ENCODE data around the gene CAMTA1.

The CAMTA1 gene

DNA sequence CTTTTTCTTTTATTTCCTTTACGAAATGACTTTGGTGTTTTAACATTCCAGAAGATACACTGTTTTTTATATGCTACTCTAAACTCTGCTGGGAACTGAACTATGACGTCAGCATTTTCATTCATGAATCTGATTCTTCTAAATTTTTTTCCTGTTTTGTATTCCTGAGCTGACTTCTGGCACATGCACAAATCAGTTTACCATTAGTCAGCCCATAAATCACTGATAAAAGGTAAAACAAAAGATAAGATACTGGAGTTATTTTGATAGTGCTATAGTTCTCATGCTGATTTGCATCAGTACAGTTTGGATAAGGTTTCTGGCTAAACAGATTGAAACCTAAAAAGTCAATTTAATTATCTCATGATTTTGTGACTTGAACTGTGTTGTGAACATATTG lies 10.4 kb downstream of the CAMTA1 start (continued):
- peak; percentile 67; the same call in 1 of the 2 replicates for TF ChIP-seq TSHZ1 (tag by site-specific recombination; IDR thresholded peaks at IDR 0.05; ENCODE audit: borderline replicate concordance)
- TF ChIP-seq ZNF121 (tag by site-specific recombination; IDR thresholded peaks at IDR 0.05), result no peak
- TF ChIP-seq OVOL3 (tag by site-specific recombination; IDR thresholded peaks at IDR 0.05), result 0 out of 2 replicates have a peak, but pooled peaks have one; percentile 48
- TF ChIP-seq GLIS1 (tag by site-specific recombination; IDR thresholded peaks at IDR 0.05), result peak; percentile 26
- peak; percentile 98 for TF ChIP-seq GFI1B (tag by site-specific recombination; IDR thresholded peaks at IDR 0.05)
- TF ChIP-seq GLI2 (tag by site-specific recombination; IDR thresholded peaks at IDR 0.05; ENCODE audit: borderline replicate concordance, low read depth), result peak; percentile 82; the same call in 1 of the 2 replicates
- peak; percentile 82 for TF ChIP-seq HIC1 (tag by site-specific recombination; IDR thresholded peaks at IDR 0.05)
- 0 out of 2 replicates have a peak, but pooled peaks have one; percentile 62 for TF ChIP-seq BCL11A (tag by site-specific recombination; IDR thresholded peaks at IDR 0.05; ENCODE audit: low read depth)
- peak; percentile 69 for TF ChIP-seq ZNF639 (tag by site-specific recombination; IDR thresholded peaks at IDR 0.05)
- TF ChIP-seq SP7 (tag by site-specific recombination; IDR thresholded peaks at IDR 0.05), result peak; percentile 67
- TF ChIP-seq BCL11B (tag by site-specific recombination; IDR thresholded peaks at IDR 0.05; ENCODE audit: low read depth), result peak; percentile 56; the same call in 1 of the 2 replicates
- TF ChIP-seq ZBTB49 (tag by site-specific recombination; IDR thresholded peaks at IDR 0.05; ENCODE audit: low read depth), result no peak
- TF ChIP-seq, protein P1, sequence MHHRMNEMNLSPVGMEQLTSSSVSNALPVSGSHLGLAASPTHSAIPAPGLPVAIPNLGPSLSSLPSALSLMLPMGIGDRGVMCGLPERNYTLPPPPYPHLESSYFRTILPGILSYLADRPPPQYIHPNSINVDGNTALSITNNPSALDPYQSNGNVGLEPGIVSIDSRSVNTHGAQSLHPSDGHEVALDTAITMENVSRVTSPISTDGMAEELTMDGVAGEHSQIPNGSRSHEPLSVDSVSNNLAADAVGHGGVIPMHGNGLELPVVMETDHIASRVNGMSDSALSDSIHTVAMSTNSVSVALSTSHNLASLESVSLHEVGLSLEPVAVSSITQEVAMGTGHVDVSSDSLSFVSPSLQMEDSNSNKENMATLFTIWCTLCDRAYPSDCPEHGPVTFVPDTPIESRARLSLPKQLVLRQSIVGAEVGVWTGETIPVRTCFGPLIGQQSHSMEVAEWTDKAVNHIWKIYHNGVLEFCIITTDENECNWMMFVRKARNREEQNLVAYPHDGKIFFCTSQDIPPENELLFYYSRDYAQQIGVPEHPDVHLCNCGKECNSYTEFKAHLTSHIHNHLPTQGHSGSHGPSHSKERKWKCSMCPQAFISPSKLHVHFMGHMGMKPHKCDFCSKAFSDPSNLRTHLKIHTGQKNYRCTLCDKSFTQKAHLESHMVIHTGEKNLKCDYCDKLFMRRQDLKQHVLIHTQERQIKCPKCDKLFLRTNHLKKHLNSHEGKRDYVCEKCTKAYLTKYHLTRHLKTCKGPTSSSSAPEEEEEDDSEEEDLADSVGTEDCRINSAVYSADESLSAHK (tag by site-specific recombination; IDR thresholded peaks at IDR 0.05), result peak; percentile 40; the same call in 1 of the 2 replicates
- TF ChIP-seq SETDB1 (IDR thresholded peaks at IDR 0.05; ENCODE audit: insufficient read length, low read length), result no peak
- peak; percentile 31; the same call in 1 of the 2 replicates for TF ChIP-seq ZBTB17 (tag by site-specific recombination; IDR thresholded peaks at IDR 0.05)
- TF ChIP-seq PRDM1 (tag by site-specific recombination; IDR thresholded peaks at IDR 0.05), result peak; percentile 53
- TF ChIP-seq ZNF600 (tag by site-specific recombination; IDR thresholded peaks at IDR 0.05), result 0 out of 2 replicates have a peak, but pooled peaks have one; percentile 20
- TF ChIP-seq ZSCAN4 (tag by site-specific recombination; IDR thresholded peaks at IDR 0.05), result no peak
- TF ChIP-seq ZSCAN23 (tag by site-specific recombination; IDR thresholded peaks at IDR 0.05), result 0 out of 2 replicates have a peak, but pooled peaks have one; percentile 34
- TF ChIP-seq ZNF837 (tag by site-specific recombination; IDR thresholded peaks at IDR 0.05), result no peak
- TF ChIP-seq KLF10 (tag by site-specific recombination; IDR thresholded peaks at IDR 0.05), result peak; percentile 81
- TF ChIP-seq FEZF1 (tag by site-specific recombination; IDR thresholded peaks at IDR 0.05), result peak; percentile 79
- TF ChIP-seq, protein P2, sequence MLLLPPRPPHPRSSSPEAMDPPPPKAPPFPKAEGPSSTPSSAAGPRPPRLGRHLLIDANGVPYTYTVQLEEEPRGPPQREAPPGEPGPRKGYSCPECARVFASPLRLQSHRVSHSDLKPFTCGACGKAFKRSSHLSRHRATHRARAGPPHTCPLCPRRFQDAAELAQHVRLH (tag by site-specific recombination; IDR thresholded peaks at IDR 0.05), result peak; percentile 73; the same call in 1 of the 2 replicates
- peak; percentile 98 for TF ChIP-seq PRDM6 (tag by site-specific recombination; IDR thresholded peaks at IDR 0.05)

All from HEK293 (cell line).